Measurements from ENCODE around the gene USP6. TPM values are rescaled to one million over a fixed set of nuclear protein-coding genes. Genes with fewer than 3 reads are reported as not detected.

Gene USP6
- polyA plus RNA-seq, 1 experiment: not detected

DNA sequence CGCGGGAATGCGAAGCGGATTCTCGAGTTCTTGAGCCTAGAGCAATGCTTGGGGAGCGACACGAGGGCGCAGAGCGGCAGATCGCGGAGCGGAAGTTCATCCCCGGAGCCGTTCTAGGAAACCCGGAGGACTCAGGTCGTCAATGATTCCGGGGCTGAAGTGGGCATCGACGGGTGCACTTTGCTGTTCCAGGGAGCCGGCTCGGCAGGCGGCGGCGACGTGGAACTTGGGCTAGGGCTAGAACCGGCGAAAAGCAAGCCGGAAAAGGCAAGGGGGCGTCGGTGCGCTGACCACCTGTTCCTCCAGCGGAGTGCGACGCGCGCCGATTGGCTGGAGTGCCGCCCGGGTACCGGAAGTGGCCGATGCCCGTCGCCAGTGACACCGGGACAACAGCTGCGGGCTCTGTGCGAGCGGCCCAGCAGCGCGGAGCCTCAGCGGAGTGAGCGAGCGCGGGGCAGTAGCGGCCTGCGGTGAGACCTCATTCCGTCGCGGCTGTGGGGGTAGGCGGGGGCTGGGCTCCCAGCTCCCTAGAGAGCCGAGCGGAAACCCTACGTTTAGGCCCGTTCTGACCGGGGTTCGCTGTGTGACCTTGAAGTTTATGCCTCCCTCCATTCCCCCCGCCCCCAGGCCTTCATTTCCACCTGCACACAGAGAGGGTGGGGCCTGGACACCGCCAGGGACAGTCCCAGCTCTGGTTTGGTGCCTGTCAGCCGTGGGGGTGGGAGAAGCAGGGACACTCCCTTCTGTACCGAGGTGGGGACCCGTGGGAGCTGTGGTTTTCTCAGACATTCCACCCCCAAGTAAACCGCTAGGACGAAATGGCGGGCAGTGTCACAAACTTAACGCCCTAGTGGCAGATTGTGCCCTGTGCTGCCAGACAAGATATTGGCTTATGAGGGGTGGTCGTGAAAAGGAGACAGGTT is 37.5 kb upstream of the USP6 start, which contains the start of gene ZFP3:
ZFP3 (plus strand) TSS at position 362 of the 923 bp plus-strand sequence. CDS start 13,038 bp downstream, outside the sequence.
- CTCF ChIA-PET: no interaction called here
- Histone ChIP-seq H3K27ac (ENCODE audit: low read depth, low read length) (peak within 1 kb of the TSS; percentile 47), H3K27me3 (ENCODE audit: control insufficient read depth, insufficient read depth, low read length) (no peaks in the 10 kb centered on the region), H3K9me3 (ENCODE audit: control insufficient read depth, insufficient read depth, low read length) (peaks cover 37% of the 10 kb centered on the region), H3K4me3 (ENCODE audit: low read depth, low read length) (peak within 1 kb of the TSS; percentile 72)
- POLR2A ChIA-PET: interaction anchor here (0.6 kb wide), 1 partner anchor 186 kb away, joined by 7 read pairs; no protein-coding TSS in a partner anchor
- peak; percentile 24 for DNase-seq (ENCODE audit: low read depth, low spot score)
- 0 out of 2 replicates have a peak, but pooled peaks have one; percentile 4 for TF ChIP-seq CTCF (IDR thresholded peaks at IDR 0.05; ENCODE audit: low read depth, low read length)

- TF ChIP-seq CTCF (IDR thresholded peaks at IDR 0.05; ENCODE audit: low read depth, low read length): no peak
- DNase-seq (ENCODE audit: low read depth, low spot score): no peak
- Histone ChIP-seq H3K27ac (ENCODE audit: low read depth, low read length) (no peak overlapping the region), H3K4me3 (ENCODE audit: low read depth, low read length) (no peak overlapping the region), H3K9me3 (ENCODE audit: control insufficient read depth, insufficient read depth, low read length) (peaks cover 53% of the 10 kb centered on the region), H3K27me3 (ENCODE audit: control insufficient read depth, insufficient read depth, low read length) (no peaks in the 10 kb centered on the region)
- ChIA-PET POLR2A (no interaction called here), CTCF (interaction anchor here (0.5 to 1.3 kb wide), 2 partner anchors 18 to 20 kb away, joined by 5 to 6 read pairs; no protein-coding TSS in a partner anchor)
These were observed 35.2 kb upstream of the USP6 start for GRCh38 chr17:5080591-5080990.

- H3K27ac ChIP-seq (ENCODE audit: low read depth, low read length): no peak overlapping the region
- H3K27me3 ChIP-seq (ENCODE audit: control insufficient read depth, insufficient read depth, low read length): peaks cover 10% of the 10 kb centered on the region
- ChIA-PET POLR2A (no interaction called here), CTCF (no interaction called here)
- TF ChIP-seq CTCF (IDR thresholded peaks at IDR 0.05; ENCODE audit: low read depth, low read length): no peak
- DNase-seq (ENCODE audit: low read depth, low spot score): no peak
- H3K4me3 ChIP-seq (ENCODE audit: low read depth, low read length): no peak overlapping the region
- peaks cover 73% of the 10 kb centered on the region for H3K9me3 ChIP-seq (ENCODE audit: control insufficient read depth, insufficient read depth, low read length)
These were observed 23.4 kb upstream of the USP6 start for GRCh38 chr17:5092218-5093010.

DNA sequence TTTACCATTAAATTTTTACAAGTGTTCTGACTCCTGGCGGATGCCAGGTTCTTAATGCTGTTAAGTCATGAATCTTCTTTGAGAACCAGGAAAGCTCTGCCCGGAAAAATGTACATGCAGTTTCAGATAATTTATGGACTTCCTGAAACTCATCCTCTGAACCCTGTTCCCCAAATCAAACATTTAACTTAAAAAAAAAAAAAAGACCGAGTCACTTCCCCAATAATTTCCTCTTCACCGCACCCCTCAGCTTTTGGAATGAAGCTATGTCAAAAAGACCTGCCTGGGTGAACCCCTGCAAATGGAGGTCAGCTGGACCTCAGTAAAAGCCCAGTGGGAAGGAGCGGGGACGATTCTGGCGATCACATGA is 19.1 kb upstream of the USP6 start:
- no peak for TF ChIP-seq CTCF (IDR thresholded peaks at IDR 0.05; ENCODE audit: low read depth, low read length)
- POLR2A ChIA-PET: no interaction called here
- no peak overlapping the region for H3K27ac ChIP-seq (ENCODE audit: low read depth, low read length)
- no peak overlapping the region for H3K4me3 ChIP-seq (ENCODE audit: low read depth, low read length)
- peaks cover 15% of the 10 kb centered on the region for H3K27me3 ChIP-seq (ENCODE audit: control insufficient read depth, insufficient read depth, low read length)
- CTCF ChIA-PET: no interaction called here
- H3K9me3 ChIP-seq (ENCODE audit: control insufficient read depth, insufficient read depth, low read length): peaks cover 76% of the 10 kb centered on the region
- no peak for DNase-seq (ENCODE audit: low read depth, low spot score)

Measured in AG04450 (cell line).